ENCODE measurements around the gene TNNT3.

Gene TNNT3

DNA sequence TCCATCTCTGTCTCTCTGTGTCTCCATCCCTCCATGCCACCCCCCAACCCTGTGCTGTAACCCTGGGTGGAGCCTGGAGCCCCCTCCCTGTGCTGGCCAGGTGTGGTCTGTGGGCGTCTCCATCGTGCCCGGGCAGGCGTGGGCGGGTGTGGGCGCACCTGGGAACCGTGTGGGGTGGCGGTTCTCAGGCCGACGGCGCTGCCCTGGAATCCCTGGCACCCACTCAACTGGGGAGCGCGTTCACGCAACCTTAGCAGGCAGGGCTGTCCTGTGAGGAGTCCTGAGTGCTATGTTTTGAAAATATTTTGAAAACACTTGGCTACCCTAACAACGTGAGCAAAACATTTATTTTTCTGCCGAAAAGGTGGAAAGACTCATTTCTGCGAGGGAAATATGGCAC lies 4.7 kb downstream of the TNNT3 start:
- DNase-seq, result no peak

DNA sequence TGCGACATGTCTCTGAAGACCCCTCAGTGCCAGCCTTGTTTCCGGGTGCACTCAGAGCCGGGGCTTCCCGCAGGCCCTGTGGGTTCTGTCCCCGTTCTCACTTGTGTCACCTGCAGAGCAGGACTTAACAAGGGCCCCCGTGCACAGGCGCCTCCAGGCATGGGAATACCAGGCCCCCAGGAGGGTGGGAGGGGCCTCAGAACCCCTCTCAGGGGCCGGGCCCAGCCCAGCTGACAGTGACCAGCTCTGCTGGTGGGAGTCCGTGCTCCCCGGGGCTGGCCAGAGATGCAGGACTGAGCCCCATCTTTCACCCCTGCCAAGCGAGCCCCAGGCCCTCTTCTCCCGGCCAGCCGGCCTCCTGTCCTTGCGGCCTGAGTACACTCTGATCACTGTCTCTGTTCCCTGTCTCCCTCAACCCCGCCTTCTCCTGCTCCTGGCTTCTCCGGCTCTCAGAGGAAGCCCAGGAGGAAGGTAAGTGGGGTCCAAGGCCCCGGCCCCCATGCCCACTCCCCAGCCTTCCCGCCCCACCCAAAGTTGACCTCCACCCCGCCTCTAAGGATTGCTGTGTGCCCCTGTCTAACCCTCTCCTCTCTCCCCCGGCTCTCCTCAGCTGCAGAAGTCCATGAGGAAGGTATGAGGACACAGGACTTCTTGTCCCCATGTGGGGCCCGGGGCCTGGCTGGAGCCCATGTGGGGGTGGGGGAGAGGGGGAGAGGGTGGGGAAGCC lies 5.3 kb downstream of the TNNT3 start:
- no peak for DNase-seq

DNA sequence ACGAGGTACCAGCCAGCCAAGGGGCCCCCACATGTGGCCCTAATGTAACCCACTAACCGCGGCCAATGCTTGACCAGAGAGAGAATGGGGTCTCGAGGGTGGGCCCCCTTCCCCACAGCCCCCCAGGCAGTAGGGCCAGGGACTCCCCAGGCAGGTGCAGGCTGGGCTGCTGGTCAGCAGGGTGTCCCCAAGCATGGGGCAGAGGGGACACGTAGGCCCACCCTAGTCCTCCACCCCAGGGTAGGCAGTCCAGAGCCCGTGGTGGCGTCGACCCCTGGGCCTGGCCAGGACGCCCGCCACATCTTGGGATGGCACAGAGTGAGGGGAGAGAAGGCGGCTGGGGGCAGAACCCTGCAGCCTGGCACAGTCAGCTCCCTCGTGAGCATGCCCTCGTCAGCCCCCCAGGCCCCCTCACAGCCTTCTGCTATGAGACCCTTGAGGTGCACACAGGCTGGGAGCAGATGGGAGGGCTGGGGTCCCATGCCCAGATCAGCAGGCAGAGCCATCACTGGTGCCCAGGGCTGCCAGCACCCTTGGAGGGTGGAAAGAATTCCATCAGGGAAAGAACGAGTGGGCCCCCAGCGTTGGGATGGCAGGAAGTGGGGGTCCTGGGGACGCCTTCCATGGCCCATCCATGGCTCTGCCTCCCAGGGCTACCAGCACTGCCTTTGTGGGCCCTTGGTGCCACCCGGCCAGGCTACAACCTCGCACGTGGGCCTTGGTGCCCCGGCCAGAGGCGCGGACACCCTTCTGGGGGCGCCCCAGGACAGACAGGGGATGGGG lies 6.1 kb downstream of the TNNT3 start:
- DNase-seq, result no peak

DNA sequence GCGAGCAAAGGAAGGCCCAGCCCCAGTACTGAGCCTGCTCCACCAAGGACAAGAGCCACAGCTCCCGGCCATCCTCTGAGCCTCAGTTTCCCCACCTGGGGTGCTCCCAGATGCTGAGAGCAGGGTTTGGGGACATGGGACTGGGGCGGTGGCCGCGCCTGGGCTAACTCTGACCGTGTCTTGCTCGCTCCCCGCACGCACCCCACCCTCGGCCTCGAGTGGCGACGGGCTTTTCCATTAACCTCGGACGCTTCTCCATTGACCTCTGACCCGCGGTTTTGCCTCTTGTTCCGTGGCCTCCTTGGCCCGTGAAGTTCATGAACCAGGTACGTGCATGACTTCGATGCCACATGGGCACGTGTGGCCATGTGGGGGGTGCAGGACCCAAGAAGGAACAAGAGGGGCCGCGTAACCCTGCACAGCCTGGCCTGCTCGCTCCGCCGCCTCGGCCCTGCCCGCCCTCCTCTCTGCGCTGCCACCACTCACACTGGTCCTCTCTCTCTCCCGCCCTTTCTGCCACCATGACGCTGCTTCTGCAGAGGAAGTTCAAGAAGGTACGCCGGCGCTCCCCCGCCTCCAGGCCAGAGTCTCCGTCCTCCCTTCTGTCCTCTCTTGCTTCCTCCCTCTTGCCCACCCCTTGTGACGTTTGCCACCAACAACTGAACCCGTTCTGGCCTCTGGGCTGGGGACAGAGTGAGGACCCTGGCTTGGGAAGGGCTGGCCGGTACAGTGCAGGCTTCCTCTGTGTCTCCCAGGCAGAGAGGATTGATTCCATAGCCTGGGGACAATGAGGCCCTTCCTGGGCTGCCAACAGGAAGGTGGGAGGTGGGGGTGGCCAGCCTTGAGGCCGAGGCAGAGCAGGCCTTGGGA lies 6.9 kb downstream of the TNNT3 start:
- DNase-seq, result no peak

DNA sequence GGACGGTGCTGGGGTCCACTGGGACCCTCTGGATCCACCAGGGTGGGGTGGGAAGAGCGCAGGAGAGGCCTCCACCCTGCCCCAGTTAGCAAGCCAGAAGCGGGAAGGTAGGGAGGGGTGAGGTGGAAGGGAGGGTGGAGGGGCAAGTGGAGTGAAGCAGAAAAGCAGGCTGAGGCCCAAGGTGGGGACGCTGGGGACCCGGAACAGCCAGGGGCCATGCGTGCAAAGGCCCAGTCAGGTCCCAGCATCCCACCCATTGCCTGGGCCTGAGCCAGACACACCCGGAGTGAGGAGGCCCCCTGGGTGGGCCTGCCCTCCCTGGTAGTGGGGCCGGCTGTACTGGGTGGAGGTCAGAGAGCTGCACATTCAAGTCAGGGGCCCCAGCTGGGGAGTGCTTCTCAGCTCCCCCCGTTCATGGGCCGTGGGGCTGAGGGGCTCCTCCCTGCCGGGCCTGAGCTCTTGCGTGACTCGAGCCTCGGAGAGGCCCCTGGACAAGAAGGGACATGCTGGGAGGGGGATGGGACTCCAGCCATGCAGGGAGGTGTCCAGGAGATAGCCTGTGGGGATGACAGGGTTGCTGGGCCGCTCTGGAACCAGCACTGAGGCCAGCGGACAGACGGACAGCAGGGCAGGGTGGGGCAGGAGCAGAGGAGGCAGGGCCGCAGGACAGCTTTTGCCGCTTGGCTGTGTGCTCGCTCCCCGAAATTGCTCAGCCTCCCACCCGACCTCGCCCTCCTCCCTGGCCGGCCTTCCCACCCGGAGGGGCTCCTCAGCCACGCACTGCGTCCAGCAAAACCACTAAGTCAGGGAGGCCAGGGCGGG lies 7.7 kb downstream of the TNNT3 start:
- DNase-seq, result no peak

DNA sequence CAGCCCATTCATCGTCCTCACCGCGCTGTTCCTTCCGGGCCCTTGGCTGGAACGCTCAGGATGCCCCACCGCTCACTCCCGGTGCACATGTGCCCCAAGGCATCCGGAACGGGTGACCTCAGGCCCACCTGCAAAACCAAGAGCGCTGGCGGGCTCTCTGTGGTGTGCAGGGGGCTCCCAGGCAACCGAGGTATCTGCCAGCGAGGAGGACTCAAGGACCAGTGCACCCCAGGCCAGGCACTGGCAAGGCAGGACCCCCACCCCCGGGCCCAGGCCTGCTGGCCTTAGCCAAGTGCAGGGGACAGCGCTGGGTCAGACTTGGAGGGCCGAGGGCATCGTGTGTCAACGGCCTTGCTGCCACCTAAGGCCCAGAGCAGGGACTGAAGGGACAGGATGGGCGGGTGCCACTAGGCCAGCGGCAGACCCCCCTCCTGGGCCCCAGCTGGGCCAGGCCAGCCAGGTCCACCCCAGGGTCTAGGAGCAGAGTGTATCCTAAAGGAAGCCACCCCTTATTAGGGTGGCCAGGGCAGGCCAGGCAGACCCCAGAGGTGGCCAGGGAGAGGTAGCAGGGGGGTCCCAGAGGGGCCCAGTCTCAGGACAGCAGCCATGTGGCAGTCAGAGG lies 8.5 kb downstream of the TNNT3 start:
- DNase-seq, result no peak

DNA sequence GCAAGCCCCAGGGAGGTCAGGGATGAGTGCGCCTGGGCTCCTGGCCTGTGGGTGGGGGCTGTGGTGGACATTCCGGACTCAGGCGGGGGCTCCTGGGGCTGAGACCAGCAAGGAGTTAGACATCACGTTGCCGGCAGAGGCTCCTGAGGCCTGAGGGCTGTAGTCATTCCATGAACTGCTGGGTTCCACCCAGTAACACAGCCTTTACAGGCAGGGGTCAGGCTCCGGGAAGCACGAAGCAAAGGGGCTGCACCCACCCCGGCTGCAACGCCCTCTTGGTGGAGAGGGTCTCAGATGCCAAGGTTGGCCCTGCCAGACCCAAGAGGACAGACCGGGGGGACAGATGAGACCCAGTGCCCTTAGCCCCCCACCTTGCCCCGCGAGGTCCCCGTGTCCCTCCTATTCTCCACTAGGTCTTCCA lies 9.0 kb downstream of the TNNT3 start:
- DNase-seq, result no peak

DNA sequence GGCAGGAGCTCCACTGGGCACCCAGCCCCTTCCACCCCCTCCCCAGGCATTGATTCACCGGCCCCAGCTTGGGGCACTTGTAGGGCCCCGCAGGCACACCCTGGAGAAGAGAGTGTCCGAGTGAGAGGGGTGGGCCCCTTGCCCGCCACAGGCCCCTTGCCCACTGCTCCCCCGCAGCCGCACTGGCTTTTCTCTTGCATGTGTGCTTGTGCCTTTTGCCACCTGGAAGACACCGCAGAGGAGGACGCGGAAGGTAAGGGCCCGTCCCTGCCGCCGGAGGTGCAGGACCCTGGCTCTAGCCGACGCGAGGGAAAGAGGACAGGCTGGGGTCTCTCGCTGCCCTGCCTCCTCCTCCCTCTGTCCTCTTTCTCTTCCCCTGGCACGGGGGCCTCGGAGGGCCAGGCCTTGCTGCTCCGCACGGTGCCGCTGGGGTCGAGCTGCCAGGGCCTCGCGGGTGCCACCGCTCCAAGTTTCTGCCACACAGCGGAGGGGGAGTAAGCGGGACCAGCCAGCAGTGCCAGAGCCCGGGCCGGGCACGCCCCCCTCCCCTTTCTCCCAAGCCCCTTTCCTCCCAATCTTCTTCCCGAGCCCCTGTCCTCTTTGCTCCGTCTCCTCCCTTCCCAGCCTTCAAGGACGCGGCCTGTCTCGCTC lies 9.5 kb downstream of the TNNT3 start:
- DNase-seq, result no peak

DNA sequence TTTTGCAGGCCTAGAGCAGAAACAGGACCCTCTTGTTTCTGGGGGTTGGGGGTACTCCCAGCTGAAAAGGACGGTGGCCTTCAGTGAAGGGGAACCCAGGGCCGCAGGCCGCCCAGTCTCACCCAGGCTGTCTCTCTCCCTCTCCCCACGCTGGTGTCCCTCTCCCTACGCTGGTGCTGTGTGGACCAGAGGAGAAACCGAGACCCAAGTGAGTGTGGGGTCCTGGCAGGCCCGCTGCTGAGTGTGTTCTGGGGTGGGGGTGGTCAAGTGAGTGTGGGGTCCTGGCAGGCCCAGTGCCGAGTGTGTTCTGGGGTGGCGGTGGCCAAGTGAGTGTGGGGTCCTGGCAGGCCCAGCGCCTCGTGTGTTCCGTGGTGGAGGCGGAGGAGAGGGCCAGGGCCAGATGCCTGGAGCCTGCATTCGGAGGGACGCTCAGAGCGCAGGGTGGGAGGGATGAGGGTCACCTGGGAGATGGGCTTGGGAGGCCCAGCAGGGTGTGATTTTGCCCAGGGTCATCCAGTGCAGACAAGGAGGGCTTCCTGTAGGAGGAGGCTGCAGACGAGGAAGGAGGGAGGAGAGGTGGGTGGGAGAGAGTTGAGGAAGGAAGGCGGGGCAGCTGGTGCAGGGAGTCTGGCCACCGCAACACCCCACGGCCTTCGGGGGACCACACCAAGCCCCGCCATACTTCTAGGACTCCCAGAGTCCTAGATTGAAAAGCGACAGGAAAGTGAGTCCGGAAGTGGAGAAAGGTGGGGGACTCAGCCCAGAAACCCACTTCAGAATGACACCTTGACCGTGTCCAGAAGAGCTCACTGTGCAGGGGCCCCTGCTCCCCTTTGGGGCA lies 10.3 kb downstream of the TNNT3 start:
- no peak for DNase-seq

DNA sequence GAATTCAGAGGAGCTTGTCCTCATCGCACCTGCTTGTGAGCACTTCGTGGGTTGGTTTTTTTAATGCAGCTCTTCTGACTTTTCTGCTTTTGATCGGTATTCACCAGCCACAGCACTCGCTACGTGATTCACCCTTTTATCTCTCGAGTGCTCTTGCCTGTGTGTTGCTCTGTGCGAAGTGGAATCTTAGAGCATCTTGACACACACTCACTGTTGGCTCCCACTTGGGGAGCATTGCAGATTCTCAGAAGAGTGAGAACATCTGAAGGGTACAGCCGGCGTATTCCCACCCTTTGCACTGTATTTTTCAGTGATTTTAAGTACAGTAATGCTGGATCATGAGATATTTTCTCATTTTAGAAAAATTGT lies 10.9 kb downstream of the TNNT3 start:
- DNase-seq, result no peak

DNA sequence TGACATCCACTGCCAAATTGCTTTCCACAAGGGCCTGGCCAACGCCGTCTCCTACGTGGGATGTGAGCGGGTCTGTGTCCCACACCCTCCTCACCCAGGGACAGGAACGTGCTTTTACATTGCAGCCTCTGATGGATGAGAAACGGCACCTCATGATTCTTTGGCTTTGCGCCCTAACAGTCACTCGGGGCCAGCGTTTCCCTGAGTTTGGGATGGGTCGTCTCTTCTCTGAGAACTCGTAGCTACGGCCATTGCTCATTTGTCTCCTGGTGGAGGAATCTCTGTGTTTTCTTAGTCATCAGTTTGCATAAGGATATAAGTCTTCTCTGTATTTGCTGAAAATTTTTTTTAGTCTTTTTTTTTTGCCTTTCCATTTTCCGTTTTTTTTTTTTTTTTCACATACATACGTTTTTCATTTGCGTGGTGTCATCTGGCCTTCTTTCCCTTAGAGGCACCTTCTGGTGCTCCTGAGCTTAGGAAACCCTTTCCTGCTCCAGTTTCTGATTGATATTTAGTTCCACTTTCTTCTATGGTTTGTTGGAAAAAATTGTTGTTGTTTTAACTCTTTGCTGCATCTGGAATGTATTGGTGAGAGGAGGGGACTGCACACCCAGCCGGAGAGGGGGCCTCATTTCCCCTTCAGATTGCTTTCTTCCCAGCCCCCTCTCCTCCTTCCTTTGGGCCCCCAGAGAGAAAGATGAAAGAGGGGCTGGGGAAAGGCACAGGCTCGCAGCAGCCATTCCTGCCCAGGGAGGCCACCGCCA lies 12.0 kb downstream of the TNNT3 start:
- DNase-seq, result no peak

DNA sequence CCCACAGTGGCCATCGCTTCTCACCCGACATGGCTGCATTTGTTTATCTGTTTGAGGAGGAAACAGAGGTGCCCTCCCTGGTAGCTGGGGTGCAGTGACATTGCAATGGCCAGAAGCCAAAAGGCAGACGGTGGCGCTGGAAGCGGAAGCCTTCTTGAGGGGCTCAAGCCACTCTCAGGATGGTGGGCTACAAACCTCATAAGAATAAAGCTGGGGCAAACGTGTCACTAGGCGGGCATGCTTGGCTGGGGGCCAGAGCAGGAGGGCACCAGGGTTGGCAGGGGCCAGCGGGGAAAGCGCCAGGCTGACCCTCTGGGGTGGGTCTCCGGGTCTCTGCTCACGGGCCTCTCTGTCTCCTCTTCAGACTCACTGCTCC lies 12.6 kb downstream of the TNNT3 start:
- no peak for DNase-seq

DNA sequence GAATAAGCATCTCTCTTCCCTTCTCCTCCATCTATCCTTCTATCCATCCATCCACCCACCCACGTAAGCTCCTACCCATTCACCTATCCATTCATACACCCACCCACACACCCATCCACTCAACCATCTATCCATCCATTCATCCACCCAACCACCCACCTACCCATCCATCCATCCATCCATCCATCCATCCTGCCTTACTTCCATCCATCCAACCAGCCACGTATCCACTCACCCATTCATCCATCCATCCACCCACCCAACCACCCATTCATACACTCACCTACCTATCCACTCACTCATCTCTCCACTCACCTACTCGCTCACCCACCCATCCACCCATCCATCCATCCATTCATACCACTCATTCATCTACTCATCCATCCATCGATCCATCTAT lies 13.2 kb downstream of the TNNT3 start:
- DNase-seq, result no peak

DNA sequence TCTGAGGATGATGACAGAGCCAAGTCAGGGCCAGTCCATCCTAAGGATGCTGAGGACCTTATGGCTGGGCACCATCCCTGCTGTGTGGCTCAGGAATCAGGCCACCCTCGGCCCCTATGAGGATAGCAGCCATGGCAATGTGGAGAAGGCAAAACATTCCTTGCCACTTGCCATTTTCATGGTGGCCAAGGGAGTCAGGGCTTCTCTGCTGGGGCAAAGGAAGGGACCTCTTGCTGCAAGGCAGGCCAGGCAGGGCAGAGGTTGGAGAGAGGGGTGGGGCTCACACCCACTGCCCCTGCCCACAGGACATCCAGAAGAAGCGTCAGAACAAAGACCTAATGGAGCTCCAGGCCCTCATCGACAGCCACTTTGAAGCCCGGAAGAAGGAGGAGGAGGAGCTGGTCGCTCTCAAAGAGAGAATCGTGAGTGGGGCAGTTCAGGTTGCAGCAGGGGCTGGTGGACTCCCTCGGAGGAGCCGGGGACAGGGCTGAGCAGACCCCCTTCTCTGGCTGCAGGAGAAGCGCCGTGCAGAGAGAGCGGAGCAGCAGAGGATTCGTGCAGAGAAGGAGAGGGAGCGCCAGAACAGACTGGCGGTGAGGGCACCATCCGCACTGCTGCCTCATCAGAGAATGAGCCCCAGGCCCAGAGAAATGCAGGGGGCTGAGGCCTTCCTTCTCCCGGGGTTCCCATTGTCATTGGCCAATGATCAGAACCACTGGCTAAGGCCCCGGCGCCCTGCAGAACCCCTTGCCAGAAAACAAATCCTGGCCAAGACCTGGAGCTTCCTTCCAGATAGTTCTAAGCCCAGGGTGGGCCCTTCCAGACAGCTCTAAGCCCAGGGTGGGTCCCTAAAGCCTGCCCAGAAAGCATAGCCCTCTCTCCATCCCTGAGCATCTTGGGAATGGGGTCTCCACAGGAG lies 14.2 kb downstream of the TNNT3 start:
- no peak for DNase-seq

DNA sequence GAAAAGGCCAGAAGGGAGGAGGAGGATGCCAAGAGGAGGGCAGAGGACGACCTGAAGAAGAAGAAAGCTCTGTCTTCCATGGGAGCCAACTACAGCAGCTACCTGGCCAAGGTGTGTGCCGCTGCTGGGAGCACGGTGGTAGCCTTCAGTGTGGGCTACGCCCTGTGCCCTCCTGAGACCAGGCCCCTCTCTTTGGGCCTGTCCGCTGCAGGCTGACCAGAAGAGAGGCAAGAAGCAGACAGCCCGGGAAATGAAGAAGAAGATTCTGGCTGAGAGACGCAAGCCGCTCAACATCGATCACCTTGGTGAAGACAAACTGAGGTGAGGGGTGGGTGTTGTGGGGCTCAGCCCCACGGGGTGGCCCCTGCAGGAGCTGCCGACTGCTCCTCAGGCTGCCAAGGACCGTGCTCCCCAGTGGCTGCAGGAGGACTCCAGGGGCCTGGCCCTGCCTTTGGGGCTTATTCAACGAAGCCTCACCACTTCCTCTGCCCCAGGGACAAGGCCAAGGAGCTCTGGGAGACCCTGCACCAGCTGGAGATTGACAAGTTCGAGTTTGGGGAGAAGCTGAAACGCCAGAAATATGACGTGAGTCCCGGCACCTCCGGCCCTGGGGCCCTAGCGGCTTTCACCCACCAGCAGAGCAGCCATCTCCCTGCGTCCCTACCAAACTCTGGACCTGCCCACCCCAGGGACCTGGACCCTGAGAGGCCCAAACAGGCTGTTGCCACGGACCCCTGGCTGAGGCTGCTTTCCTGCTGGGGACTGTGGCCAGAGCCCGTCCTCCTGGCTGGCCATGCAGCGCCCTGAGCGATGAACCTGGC lies 15.0 kb downstream of the TNNT3 start:
- no peak for DNase-seq

DNA sequence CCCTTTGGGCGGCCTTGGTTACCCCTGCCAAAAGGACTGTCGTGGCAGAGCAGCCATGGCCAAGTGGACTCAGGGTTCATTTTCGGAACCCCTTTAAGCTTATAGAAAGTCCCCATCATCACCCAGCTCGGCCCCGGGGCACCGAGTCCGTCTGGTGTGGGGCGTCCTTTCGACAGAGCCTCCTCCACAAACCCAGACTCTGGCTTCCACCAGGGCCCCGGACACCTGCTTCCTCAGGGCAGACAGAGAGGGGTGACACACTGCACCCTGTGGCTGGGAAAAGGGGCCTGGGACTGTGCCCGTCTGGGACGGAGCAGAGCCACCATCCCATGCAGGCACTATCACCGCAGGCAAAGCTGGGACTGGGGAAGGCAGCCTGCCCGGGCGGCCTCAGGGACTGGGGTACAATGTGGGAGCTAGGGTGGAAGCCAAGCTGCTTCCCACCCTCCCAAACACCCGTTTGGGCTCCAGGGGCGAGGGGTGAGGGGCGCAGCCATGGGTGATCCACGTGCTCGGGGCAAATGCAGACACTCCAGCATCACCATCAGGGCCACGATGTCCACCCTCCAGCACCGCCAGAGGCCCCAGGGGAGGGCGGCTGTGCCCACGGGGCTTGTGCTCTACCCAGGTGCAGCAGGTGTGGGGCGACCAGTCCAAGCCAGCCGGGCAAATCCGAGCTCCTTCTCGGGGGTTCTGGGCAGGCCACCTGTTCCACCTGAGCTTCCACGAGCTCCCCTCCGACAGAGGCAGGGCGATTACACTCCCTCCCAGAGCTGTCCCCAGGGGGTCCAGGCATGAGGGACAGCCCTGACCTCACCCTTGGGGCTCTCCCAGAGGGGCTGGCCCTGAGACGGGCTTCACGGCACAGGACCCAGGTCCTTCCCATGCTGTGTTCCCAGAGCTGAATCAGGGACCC lies 15.9 kb downstream of the TNNT3 start:
- no peak for DNase-seq
